Transverse colon (tissue), 4 donors: ENCODE results near the gene C1GALT1C1. TPM values are rescaled to one million over a fixed set of nuclear protein-coding genes. Genes with fewer than 3 reads are reported as not detected.

ENCODE experiments used
- DNase-seq: peaks from one replicate; pipeline ENCODE4 v3.0.0-alpha.2; 2019
- H3K27ac ChIP-seq, 4 donors: fragments of 200-600 bp; sonication (generic); 2 replicates each; pipeline ENCODE4 v1.5.1; 2016 to 2018; ENCODE audit warnings: inconsistent platforms in 4 of 4
- H3K27me3 ChIP-seq: fragments of 200-600 bp; sonication (generic); 2 replicates; pipeline ENCODE4 v1.5.1; 2017; ENCODE audit warnings: inconsistent platforms
- H3K36me3 ChIP-seq, 4 donors: fragments of 200-600 bp; sonication (generic); 2 replicates each; pipeline ENCODE4 v1.5.1; 2017 to 2019; ENCODE audit warnings: inconsistent platforms in 4 of 4
- H3K4me1 ChIP-seq, 4 donors: fragments of 200-600 bp; sonication (generic); 2 replicates each; pipeline ENCODE4 v1.5.1; 2017 to 2020; ENCODE audit warnings: inconsistent platforms in 4 of 4
- H3K4me3 ChIP-seq, 4 donors: fragments of 200-600 bp; sonication (generic); 1 replicate in 1 of 4; 2 replicates in 3 of 4; pipeline versions ENCODE4 v1.5.1 to v1.6.1; 2017 to 2019; ENCODE audit warnings: inconsistent platforms in 4 of 4
- H3K9me3 ChIP-seq, 2 donors: fragments of 200-600 bp; sonication (generic); 2 replicates each; pipeline ENCODE4 v1.5.1; 2017 to 2019; ENCODE audit warnings: inconsistent platforms in 2 of 2
- EP300 ChIP-seq: sonication (generic); formaldehyde crosslinking; IDR thresholded peaks from one replicate; pipeline ENCODE4 v1.6.1; 2017; ENCODE audit warnings: antibody characterized with exemption, low read depth
- POLR2A ChIP-seq: fragments of 450-650 bp; IDR thresholded peaks from one replicate; pipeline ENCODE4 v1.6.1; 2016; ENCODE audit warnings: antibody characterized with exemption, mild to moderate bottlenecking, moderate library complexity
- POLR2AphosphoS5 ChIP-seq, 3 donors: sonication (generic); formaldehyde crosslinking; IDR thresholded peaks; one replicate each; pipeline ENCODE4 v1.6.1; 2016; ENCODE audit warnings: antibody characterized with exemption in 3 of 3
- WGBS, 2 donors: methylation state at CpG; one replicate each; pipeline ENCODE4 v1.1.5; 2018; ENCODE audit warnings: low coverage in 1 of 2; 5-methylcytosine and 5-hydroxymethylcytosine counted together
- in situ Hi-C, 4 donors: fragments of 200-750 bp; cut with MboI; loops; one replicate each; pipeline versions ENCODE4 v1.15.0 to v1.15.1; 2017; ENCODE audit warnings: low sequenced_read_pairs in 3 of 4, low pct_ligation_motif_present in 1 of 4, low pct_unique_long_range_greater_than_20kb in 1 of 4
- intact Hi-C: fragments of 100-400 bp; cut with DNase I; formaldehyde crosslinking; loops from one replicate; pipeline ENCODE4 v1.15.1; 2023; ENCODE audit warnings: low total_unique reads
- total RNA-seq, 4 donors: library from RNA; depleted of rRNA; stranded (reverse); fragments of >200 nt; gene quantifications; one replicate each; pipeline ENCODE4 v1.1.0, GENCODE V29; 2016
- TF ChIP-seq, protein P1 (sequence below), 5 experiments: fragments of 200-600 bp in 3 of 5; fragments of 450-650 bp in 2 of 5; sonication (generic) in 3 of 5; IDR thresholded peaks; 1 replicate in 2 of 5; 2 replicates in 3 of 5; pipeline ENCODE4 v1.5.1; 2016 to 2017; ENCODE audit warnings: antibody characterized with exemption in 5 of 5, inconsistent platforms in 3 of 5, mild to moderate bottlenecking in 2 of 5, moderate library complexity in 1 of 5

C1GALT1C1 gene
- 10 to 100 TPM in 2 of 4 donors, 1 to 10 TPM in 2; 3.6 to 34.6 (median 18.5) TPM for total RNA-seq

DNA sequence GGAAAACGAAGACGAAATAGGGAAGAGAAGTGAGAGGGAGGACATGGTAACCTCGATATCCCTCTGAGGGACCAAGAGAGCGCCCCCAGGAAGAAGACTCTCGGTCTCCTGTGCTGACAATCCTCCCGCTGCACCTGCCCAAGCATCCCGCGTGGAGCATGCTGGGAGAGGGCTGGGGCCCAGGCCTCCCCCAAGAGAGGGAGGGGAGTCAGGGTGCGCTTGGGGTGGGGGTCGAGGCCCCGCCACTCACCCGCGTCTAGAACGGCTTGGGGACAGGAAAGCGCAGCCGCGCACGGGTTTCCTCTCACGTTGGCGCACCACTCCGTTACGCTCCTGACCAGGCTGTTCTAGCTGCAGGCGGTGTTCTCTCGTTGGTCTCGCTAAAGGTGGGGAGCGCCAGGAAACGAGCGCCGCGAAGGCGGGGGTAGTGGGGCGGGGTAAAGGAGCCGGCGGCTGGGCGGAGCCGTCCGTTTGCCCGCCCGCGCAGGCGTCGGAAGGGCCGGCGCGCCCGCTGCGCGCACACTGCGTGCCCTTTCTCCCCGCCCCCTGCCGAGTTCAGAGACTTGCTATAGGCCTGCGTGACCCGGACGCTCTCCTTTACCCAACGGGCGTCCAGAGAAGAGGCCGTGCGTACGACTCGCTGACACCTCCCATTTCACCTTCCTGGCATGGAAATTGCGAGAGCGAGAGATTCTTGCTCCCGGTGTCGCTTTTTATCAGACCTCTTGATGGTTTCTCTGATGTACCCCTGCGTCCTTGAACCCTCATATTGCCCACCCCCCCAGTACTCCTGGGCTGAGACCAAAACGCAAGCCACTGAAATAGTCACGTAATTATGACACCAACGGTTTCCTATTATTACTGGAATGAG is at the start of gene C1GALT1C1:
Gene C1GALT1C1 (minus strand): TSS at position 388 of the 871 bp plus-strand sequence. CDS start 2,888 bp downstream, outside the sequence.
- Histone ChIP-seq H3K36me3 (no peaks in the 10 kb centered on the region), H3K4me3 (peak within 1 kb of the TSS; percentile 30 to 74 (median 60)), H3K4me1 (peaks cover 0 to 12% (median 3%) of the 10 kb centered on the region in 4 donors), H3K27me3 (no peaks in the 10 kb centered on the region), H3K27ac (peak within 1 kb of the TSS; percentile 90 to 94 (median 92)), H3K9me3 (no peaks in the 10 kb centered on the region)
- 41% methylated on average over 62 of the region's 68 CpGs; no CpG with 5 or more reads in 1 of the 2 donors for WGBS, 2 donors
- in situ Hi-C loops, result no loop called here
- TF ChIP-seq, protein P1, sequence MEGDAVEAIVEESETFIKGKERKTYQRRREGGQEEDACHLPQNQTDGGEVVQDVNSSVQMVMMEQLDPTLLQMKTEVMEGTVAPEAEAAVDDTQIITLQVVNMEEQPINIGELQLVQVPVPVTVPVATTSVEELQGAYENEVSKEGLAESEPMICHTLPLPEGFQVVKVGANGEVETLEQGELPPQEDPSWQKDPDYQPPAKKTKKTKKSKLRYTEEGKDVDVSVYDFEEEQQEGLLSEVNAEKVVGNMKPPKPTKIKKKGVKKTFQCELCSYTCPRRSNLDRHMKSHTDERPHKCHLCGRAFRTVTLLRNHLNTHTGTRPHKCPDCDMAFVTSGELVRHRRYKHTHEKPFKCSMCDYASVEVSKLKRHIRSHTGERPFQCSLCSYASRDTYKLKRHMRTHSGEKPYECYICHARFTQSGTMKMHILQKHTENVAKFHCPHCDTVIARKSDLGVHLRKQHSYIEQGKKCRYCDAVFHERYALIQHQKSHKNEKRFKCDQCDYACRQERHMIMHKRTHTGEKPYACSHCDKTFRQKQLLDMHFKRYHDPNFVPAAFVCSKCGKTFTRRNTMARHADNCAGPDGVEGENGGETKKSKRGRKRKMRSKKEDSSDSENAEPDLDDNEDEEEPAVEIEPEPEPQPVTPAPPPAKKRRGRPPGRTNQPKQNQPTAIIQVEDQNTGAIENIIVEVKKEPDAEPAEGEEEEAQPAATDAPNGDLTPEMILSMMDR (IDR thresholded peaks at IDR 0.05), result no peak
- TF ChIP-seq POLR2AphosphoS5 (IDR thresholded peaks at IDR 0.05), result peak; percentile 57 to 88 (median 78)
- peak; percentile 68 for TF ChIP-seq POLR2A
- TF ChIP-seq EP300, result no peak
- peak; percentile 94 for DNase-seq
- intact Hi-C loops, result no loop called here

- H3K9me3 ChIP-seq, result no peaks in the 10 kb centered on the region
- H3K27me3 ChIP-seq, result no peaks in the 10 kb centered on the region
- in situ Hi-C loops (no loop called here), intact Hi-C loops (no loop called here)
- 51% methylated on average over 2 of the region's 2 CpGs; no CpG with 5 or more reads in 1 of the 2 donors for WGBS, 2 donors
- TF ChIP-seq POLR2A (no peak), EP300 (no peak), POLR2AphosphoS5 (IDR thresholded peaks at IDR 0.05) (no peak)
- TF ChIP-seq, protein P1 (IDR thresholded peaks at IDR 0.05), result no peak
- no peaks in the 10 kb centered on the region for H3K36me3 ChIP-seq
- no peak overlapping the region for H3K27ac ChIP-seq
- H3K4me3 ChIP-seq, result no peak overlapping the region
- no peaks in the 10 kb centered on the region for H3K4me1 ChIP-seq
- DNase-seq, result no peak
These were observed 47.3 kb upstream of the C1GALT1C1 start for GRCh38 chrX:120677004-120677652.

DNA sequence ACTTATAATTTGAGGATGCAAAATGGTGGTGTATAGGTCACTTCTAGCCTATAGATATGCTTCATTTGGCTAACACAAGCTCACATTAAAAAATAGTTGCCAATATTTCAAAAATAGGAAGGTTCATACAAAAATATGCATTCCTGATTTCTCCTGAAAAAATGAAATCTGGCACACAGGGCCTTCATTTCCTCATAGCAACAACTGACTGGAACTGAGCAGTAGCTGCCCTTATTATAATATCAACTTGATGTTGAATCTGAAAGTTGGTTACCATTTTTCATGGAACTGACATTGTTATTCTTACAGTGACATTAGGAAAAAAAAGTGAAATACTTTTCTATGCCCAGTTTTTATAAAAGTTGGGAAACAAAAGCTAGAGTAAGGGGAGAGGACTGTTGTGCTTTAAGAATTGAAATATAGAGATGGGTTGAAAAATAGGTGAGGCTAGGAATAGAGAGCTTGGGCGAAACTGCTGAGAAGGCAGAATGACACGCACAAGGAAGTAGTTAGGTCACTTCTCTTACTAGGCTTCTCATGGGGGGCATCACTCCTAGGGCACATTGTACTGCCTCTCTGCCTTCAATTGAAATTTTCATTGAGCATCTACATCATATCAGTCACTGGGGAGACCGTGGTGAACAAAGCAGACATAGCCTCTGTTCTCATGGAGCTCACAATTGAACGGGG is 43.1 kb upstream of the C1GALT1C1 start:
- H3K4me3 ChIP-seq, result no peak overlapping the region
- no peaks in the 10 kb centered on the region for H3K9me3 ChIP-seq
- TF ChIP-seq POLR2AphosphoS5 (IDR thresholded peaks at IDR 0.05) (no peak), POLR2A (no peak), EP300 (no peak)
- TF ChIP-seq, protein P1 (IDR thresholded peaks at IDR 0.05), result no peak
- no peak overlapping the region for H3K27ac ChIP-seq
- in situ Hi-C loops, result loop anchor here in 1 of 4 donors (25.0 kb wide), 1 partner anchor 161 kb away; no protein-coding TSS in a partner anchor
- intact Hi-C loops, result no loop called here
- H3K36me3 ChIP-seq, result no peaks in the 10 kb centered on the region
- H3K4me1 ChIP-seq, result no peaks in the 10 kb centered on the region
- no peaks in the 10 kb centered on the region for H3K27me3 ChIP-seq
- WGBS, 2 donors, result 85% methylated on average over 4 of the region's 4 CpGs; no CpG with 5 or more reads in 1 of the 2 donors
- no peak for DNase-seq

- 67% methylated on average over 3 of the region's 3 CpGs; no CpG with 5 or more reads in 1 of the 2 donors for WGBS, 2 donors
- DNase-seq, result no peak
- Histone ChIP-seq H3K27me3 (no peaks in the 10 kb centered on the region), H3K4me1 (no peaks in the 10 kb centered on the region), H3K27ac (no peak overlapping the region), H3K4me3 (no peak overlapping the region), H3K9me3 (no peaks in the 10 kb centered on the region), H3K36me3 (no peaks in the 10 kb centered on the region)
- in situ Hi-C loops, result loop anchor here in 1 of 4 donors (25.0 kb wide), 1 partner anchor 160 kb away; no protein-coding TSS in a partner anchor
- no peak for TF ChIP-seq POLR2A
- TF ChIP-seq POLR2AphosphoS5 (IDR thresholded peaks at IDR 0.05), result no peak
- TF ChIP-seq EP300, result no peak
- TF ChIP-seq, protein P1 (IDR thresholded peaks at IDR 0.05), result no peak
- intact Hi-C loops, result no loop called here
These were observed 42.5 kb upstream of the C1GALT1C1 start for GRCh38 chrX:120672389-120672788.
